GM19438 (cell line): Measurements from ENCODE around the gene JAZF1.
A peak's percentile ranks its signal among the peaks of the same experiment; 100 is the strongest.
"Not testable (repeated sequence)": the region's sequence is repeated elsewhere in the genome, so short reads cannot be mapped to it uniquely, and the experiment has no call there.

ENCODE experiments used
- ATAC-seq: cut with Tn5 transposase; IDR thresholded peaks from one replicate; pipeline ENCODE4 v1.9.1; 2021; ENCODE audit warnings: low read depth; ENCODE audit not compliant: unreplicated experiment

The JAZF1 gene

DNA sequence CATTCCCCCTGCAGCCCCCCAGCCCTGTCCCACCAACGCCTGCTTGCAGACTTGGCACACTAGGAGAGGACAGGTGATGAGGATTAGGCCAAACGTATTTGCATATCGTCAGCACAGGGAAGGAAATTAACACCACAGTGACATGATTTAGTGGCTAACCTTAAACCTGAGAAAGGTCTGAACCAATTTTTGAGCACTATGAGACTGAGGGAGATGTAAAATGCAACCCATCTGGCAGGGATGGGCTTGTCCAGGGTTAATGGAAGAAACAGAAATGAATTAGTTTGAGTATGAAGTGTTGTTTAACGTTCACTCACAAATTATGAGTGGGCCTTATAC is 257.0 kb downstream of the JAZF1 start:
- ATAC-seq = no peak

DNA sequence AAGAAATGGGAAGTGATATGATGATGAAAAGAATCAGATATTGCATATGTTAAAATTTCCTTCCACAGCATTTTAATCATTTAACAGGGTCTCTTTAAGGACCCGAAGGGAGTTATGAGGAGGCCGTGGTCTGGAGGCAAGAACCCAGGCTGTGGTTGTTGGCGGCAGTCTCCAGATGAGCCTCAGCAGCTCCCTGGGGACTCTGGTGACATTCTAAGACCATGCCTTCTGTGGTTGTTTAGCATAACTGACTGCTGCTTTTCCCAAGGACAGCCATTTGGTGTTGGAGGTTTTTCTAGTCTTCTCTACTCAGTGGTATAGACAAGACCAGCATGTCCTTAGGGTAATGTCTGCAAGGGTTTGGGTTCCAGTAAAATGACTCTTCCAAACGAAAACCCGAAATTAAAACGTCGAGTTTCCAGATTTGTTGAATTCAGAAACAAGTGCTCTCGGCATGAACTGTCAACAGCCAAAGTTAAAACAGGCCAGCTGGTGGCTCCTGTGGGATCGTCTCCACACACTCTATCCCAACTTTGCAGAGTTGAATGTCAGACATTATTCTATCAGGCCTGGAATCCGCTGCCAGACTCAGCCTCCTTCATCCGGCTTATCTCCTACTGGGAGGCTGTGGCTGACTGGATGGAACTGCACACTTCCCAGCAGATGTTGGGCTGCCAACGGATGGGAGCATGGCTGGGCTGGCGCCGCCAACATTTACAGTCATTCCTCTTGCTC is 257.5 kb downstream of the JAZF1 start:
- peak; percentile 77 for ATAC-seq

DNA sequence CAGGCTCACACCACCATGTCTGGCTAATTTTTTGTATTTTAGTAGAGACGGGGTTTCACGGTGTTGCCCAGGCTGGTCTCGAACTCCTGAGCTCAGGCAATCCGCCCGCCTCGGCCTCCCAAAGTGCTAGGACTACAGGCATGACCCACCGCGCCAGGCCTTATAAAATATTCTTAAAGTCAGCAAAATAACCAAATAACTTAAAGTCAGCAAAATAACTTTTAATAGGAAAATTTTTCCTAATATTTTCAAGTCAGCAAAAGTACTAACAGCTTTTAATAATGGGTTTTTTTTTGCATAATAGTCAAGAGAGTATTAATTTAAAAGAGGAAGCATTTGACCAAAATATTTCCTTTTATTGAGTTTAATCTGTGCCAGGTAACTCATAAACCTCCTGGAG is 258.2 kb downstream of the JAZF1 start:
- ATAC-seq = not testable (repeated sequence)

GRCh38 chr7:27921081-27921836 is 259.3 kb downstream of the JAZF1 start:
- ATAC-seq = peak; percentile 56

DNA sequence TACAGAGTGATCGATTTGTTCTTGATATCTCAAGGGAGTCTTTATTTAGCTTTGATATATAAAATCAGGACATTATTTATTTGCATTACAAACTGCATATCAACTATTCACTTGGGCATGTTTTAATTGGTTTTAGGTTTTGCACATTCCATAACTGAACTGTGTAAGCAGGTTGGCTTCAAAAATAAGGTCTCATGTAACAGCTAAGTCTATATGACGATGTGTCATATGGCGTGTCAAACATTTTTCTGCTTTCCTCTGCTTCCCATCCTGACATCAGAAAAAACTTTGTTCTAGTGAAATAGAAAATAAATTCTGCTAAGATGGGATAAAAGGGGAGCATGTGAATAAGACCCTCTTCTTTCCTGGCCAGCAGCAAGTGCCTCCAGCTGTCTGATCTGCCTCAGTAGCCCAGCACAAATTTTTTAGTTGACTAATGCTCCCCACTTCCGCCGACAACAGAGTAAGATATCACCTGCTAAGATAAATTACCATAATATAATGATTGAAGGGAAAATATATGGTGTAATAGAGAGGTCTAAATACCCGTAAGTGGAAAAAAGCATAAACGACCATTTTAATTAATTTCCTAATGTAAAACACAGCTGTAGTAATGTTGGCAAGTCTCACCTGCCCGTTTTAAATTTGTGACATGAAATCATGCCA is 260.2 kb downstream of the JAZF1 start:
- no peak for ATAC-seq

DNA sequence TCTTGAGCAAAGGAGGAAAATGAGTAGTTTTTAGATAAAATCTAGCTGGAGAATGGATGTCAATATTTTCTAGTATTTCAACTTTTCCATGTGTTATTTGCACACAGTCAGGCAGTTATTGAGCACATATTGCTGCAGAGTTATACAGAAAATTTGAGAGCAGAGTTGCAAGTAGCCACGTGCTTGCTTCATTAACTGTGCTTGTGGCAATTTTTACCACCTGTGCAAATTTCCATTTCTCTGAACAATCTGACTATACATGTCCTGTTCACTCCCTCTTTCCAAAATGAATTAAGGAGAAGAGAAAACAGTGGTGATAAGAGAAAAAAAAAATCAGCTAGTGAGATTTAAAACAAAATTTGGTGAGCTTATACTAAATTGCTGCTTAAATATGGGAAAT is 262.1 kb downstream of the JAZF1 start:
- ATAC-seq = no peak

DNA sequence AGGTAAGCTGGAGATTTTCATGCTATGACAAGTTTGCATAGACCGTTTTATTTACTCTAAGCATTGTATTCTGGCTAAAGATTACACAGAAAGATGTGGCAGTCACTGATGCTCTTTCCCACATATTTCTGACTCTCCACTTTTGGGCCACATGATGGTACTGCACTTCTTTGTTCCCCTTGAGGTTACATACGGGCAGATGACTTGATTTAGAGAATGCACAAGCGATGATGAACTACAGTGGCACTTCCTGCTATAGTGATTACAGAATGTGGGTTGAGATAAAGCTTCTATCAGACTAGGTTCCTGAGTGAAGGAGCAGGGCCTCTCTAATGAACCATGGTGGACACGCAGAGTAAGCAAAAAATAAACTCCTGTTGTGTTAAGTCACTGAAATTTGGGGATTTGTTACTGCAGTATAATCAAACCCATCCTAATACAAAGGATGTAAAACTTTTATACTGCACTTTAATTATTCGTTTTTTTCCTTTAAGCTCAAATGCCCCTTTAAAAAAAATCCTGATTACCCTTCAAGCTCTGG is 262.8 kb downstream of the JAZF1 start:
- no peak for ATAC-seq

GRCh38 chr7:27917119-27917518 is 263.5 kb downstream of the JAZF1 start:
- ATAC-seq = no peak

- no peak for ATAC-seq
Observed at GRCh38 chr7:27916372-27916771, 264.2 kb downstream of the JAZF1 start.

- no peak for ATAC-seq
Observed at GRCh38 chr7:27914409-27914808, 266.2 kb downstream of the JAZF1 start.

DNA sequence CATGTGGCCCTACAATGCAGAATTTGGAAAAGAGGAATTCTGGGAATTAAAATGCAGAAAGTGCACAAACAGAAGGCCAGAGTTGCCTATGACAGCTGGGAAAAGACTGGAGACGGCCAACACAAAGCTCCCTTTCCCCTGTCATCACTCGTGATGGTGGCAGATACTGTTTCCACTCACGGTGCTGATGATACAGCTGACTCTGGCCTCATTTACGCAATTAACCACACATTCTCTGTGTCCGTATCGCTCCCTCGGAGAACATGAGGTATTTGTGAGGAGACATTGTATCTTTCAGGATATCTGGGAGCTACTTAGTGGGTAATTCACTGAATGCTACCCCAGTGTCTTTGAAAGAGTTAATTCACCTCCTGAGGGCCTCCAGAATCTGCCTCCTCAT is 267.8 kb downstream of the JAZF1 start:
- ATAC-seq = no peak

DNA sequence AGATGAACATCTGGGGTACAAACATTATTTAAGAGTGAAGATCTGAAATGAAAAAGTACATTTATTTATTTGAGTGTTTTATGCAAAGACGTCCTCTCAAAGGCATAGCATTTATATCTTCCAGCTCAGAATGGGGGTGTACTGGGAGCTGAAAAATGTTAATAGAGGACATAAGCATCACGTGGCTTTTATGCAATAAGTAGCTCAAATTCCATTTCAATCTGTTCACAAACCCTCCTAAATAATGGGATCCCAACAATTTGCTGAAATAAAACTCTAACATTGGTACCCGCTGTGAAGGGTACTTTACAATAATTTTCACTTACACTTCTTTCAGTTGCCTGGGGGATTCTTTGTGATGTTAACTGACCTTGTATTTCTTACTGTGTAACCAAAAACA is 268.7 kb downstream of the JAZF1 start:
- ATAC-seq = no peak

- no peak for ATAC-seq
Observed at GRCh38 chr7:27910326-27910725, 270.3 kb downstream of the JAZF1 start.

DNA sequence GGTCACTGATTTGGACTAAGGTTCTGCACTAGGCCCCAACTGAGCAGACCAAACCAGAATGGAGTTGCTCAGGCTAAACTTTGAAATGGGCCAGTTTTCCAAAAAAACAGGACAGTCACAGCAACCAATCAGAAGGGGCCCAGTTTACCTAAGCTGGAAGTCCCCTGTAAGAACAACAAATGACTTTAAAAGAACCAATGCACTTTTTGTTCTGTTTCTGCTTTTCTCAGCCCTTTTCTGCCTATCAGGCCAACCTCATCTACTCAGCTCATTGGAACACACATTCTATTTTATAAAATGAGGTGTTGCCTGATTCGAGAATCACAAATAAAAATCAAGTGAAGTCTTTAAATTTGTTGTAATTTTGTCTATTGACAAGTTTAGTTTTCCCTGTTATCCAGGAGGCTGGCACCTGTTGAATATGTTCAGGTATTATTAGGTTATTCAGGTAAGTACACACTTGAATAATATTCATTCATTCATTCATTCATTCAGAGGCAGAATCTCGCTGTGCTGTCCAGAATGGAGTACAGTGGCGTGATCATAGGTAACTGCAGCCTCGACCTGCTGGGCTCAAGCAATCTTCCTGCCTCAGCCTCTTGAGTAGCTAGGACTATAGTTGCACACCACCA is 271.9 kb downstream of the JAZF1 start:
- ATAC-seq = no peak

- ATAC-seq = no peak
Observed at GRCh38 chr7:27906385-27907091, 274.1 kb downstream of the JAZF1 start.

DNA sequence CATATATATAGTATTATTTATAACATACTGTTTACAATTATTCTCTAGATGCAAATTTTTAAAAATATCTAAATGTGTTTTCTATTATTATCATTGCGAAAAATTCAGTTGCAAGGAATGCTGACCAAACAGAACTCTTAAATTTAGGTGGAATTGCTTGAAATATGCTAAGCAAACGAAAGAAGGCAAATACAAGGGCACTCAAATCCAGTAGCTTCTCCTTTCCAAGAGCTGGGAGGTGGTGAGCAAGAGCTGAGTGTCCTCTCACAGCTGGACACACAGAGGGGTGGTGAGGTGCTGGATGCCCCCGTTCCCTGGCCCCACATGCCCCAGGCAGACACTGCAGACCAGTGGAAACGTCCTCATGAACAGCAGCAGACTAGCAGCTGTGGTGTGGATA is 274.6 kb downstream of the JAZF1 start:
- no peak for ATAC-seq

DNA sequence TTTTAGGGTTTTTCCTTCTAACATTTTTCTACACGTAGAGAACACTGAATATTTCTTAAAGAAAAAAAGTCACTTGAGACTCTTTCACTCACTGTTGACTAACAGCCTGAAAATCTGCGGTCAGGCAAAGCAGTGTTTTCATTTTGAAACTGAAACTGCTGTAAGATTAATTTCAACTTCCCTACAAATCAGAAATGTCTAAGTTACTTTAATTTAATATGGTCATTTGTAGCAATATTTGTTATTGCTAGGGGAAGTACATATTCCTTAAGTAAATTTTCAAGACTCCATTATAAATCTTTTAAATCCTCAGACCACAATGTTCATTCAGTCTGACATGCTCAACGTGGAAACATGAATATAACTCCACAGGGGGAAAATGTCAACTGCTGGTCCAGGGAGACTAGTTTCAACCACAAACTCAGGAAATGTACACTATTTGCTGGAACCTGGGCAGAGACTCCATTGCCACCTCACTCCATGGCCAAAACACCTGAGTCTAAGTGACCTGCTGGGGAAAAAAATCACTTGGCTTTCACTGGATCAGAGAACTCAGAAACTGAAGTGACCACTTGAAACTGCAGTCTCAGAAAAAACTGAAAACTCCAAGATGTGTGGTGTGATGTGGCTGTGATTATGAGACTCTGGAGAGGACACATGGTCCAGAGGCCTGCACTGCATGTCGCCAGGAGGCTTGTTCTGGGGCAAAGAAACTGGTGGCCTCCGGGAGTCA is 279.4 kb downstream of the JAZF1 start:
- ATAC-seq = peak; percentile 81

- no peak for ATAC-seq
Observed at GRCh38 chr7:27900006-27900405, 280.6 kb downstream of the JAZF1 start.

- no peak for ATAC-seq
Observed at GRCh38 chr7:27899601-27900000, 281.0 kb downstream of the JAZF1 start.

DNA sequence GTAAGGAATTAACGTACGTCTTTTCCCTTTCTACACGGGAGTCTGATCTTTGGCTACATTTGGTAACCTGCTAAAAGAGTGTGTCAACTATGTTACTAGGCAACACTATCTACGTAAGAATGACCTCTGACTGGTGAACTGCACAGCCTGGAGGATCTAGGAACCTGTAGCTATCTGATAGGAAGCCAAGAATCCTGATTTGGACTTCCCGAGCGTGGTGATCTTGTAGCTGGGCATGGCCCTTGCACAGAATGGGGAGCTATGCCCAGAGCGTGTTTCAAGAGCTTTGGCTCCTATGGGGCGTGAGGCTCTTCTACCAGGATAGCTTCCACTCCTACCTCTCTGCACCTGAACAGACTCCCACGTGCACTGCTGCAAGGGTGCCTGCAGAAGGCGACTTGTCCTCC is 283.2 kb downstream of the JAZF1 start:
- no peak for ATAC-seq
